Measurements from ENCODE around the gene RTP5.

The RTP5 gene

DNA sequence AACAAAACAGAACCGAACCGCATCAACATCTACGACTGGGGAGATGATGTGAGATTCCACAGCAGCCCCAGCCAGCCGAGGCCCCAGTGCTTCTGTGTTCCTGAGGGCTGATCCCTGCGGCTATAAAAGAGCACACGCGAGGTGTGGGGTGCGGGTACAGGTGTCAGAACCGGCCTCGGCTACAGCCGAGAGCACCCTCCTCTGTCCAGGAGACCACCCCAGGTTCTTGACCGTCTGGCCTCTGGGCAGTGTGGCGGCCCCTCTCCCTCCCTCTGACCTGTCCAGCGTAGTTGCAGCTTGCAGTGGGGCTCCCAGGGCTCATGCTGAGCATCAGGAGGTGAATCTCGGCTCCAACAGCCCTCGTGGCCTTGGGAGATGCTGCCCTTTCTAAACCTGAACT is 23.7 kb downstream of the RTP5 start:
- Histone ChIP-seq H3K4me3 (ENCODE audit: extremely low read depth, insufficient read depth, low read length, poor library complexity, severe bottlenecking) (no peak overlapping the region), H3K4me1 (ENCODE audit: control insufficient read depth, insufficient read depth, low read length, poor library complexity, severe bottlenecking) (peaks cover 6% of the 10 kb centered on the region), H3K9me3 (ENCODE audit: control insufficient read depth, low read length) (no peaks in the 10 kb centered on the region), H3K36me3 (ENCODE audit: control insufficient read depth, insufficient read depth, low read length) (no peaks in the 10 kb centered on the region), H3K27ac (ENCODE audit: low read depth, low read length, severe bottlenecking) (no peak overlapping the region)
- 92% methylated on average over 15 to 16 of the region's 16 CpGs for WGBS, 2 experiments (ENCODE audit: insufficient coverage in 2 of 2)

DNA sequence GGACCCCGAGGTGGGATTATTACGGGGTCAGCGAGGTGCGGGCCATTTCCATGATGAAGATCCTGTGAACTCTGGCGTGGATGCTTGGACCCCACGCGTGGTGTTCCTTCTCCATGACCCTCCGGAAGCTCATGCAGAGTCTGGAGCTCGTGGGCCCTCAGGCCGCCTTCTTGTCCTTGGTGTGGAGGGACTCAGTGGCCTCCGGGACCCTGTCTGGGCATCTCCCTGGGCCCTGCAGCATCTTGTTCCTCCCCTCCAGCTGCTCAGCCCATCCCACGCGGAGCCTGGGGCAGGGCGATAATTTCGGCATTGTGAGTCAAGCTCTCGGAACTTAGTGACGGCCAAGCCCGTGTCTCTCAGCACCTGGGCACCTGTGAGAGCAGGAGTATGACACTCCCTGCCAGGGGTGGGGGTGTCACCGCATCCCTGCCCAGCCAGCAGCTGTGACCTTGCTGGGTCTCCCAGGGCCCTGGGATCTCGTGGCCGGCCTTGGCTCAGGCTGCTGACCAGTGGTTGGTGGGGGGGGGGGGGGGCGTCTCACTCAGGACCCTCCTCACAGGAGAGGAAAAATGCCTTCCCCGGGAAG is 24.6 kb downstream of the RTP5 start:
- Histone ChIP-seq H3K27ac (ENCODE audit: low read depth, low read length, severe bottlenecking) (no peak overlapping the region), H3K4me3 (ENCODE audit: extremely low read depth, insufficient read depth, low read length, poor library complexity, severe bottlenecking) (no peak overlapping the region), H3K9me3 (ENCODE audit: control insufficient read depth, low read length) (no peaks in the 10 kb centered on the region), H3K4me1 (ENCODE audit: control insufficient read depth, insufficient read depth, low read length, poor library complexity, severe bottlenecking) (peaks cover 6% of the 10 kb centered on the region), H3K36me3 (ENCODE audit: control insufficient read depth, insufficient read depth, low read length) (no peaks in the 10 kb centered on the region)
- WGBS, 2 experiments (ENCODE audit: insufficient coverage in 2 of 2), result 85 to 92% methylated on average over 19 to 21 of the region's 23 CpGs

DNA sequence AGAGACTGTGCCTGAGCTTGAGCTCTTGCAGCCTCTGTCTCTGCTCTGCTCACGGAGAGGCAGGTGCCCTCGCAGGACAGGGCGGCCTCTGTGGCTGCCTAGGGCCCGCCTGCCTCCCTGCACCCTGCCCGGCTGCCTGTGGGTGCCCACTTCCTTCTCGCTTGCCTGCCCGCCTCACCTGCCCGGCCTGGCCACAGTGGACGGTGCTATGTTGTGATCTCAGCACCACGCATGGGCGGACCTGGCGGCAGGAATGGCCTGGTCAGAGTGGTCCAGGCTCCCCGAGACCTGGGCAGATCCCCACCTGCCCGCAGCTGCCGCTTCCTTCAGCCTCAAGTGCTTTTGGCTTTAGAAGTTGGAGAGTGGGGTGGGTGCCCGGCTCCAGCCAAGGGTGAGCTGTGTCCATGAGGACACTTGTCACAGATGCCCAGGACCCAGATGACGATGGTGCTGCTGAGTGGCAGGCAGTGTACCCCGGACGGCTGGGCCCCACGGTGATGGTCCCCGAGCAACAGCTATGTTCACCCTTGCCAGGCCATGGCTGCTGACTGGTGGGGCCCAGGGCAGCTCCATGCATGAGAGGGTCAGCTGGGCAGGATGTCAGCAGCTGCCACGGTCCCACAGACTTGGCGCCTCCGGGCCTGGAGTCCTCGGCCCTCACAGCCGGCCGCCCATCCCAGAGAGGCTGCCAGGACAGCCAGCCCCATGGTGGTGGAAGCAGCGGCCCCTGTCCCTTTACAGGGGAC is 25.3 kb downstream of the RTP5 start:
- no peak overlapping the region for H3K4me3 ChIP-seq (ENCODE audit: extremely low read depth, insufficient read depth, low read length, poor library complexity, severe bottlenecking)
- no peaks in the 10 kb centered on the region for H3K9me3 ChIP-seq (ENCODE audit: control insufficient read depth, low read length)
- H3K27ac ChIP-seq (ENCODE audit: low read depth, low read length, severe bottlenecking), result no peak overlapping the region
- H3K4me1 ChIP-seq (ENCODE audit: control insufficient read depth, insufficient read depth, low read length, poor library complexity, severe bottlenecking), result peaks cover 9% of the 10 kb centered on the region
- no peaks in the 10 kb centered on the region for H3K36me3 ChIP-seq (ENCODE audit: control insufficient read depth, insufficient read depth, low read length)
- 94 to 97% methylated on average over 27 to 28 of the region's 28 CpGs for WGBS, 2 experiments (ENCODE audit: insufficient coverage in 2 of 2)

DNA sequence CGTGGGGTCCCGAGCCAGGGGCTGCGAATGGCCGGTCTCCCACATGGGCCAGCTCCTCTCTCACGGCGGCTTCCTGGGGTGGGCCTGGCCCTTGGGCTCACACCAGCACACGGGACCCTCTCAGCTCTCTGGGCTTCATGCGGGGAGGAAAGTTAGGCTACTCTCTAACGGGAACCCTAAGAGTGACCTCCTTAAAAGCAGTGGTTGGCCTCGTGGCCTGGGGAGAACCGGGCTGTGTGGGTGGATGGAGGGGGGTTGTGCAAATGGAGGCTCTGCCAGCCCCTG is 25.8 kb downstream of the RTP5 start:
- H3K4me3 ChIP-seq (ENCODE audit: extremely low read depth, insufficient read depth, low read length, poor library complexity, severe bottlenecking), result no peak overlapping the region
- H3K9me3 ChIP-seq (ENCODE audit: control insufficient read depth, low read length), result no peaks in the 10 kb centered on the region
- WGBS, 2 experiments (ENCODE audit: insufficient coverage in 2 of 2), result 88 to 90% methylated on average over 8 to 11 of the region's 11 CpGs
- H3K4me1 ChIP-seq (ENCODE audit: control insufficient read depth, insufficient read depth, low read length, poor library complexity, severe bottlenecking), result peaks cover 9% of the 10 kb centered on the region
- peak overlapping the region; percentile 77 for H3K27ac ChIP-seq (ENCODE audit: low read depth, low read length, severe bottlenecking)
- no peaks in the 10 kb centered on the region for H3K36me3 ChIP-seq (ENCODE audit: control insufficient read depth, insufficient read depth, low read length)

DNA sequence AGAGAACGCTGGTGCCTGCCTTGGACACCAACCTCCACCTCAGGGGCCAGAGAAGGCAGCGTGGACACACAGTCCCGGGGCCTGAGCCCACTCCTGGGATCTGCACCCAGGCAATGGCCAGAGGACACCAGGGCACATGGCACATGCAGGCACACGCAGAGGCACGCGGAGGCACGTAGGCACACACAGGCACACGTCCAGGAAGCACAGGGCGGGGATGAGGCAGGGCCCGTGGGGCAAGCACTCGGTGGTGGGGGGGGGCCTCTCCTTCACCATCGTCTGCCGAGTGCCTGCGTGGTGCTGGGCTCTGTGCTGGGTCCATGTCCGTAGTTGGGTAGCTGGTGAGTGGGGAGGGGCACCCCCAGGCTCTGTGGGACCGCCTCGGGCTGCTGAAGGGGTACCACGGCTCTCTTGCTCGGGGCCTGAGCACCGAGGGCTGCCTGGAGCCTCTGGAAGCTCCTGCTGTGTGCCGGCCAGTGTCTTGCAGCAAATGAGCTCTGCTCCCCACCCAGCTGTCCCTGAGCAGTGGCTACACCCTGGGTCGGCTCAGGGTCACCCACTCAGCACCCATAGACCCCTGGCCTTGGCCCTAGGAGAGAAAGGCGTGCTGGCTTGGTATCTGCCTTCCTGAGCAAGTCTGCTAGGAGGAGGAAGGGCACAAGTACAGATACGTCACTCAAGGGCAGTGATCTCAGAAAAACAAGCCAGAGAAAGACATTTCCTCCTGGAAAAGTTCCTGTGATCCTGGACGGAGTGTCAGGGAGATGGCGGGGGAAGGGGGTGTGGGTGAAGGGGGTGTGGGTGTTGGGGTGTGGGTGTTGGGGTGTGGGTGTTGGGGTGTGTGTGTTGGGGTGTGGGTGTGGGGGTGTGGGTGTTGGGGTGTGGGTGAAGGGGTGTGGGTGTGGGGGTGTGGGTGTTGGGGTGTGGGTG is 26.4 kb downstream of the RTP5 start:
- Histone ChIP-seq H3K36me3 (ENCODE audit: control insufficient read depth, insufficient read depth, low read length) (no peaks in the 10 kb centered on the region), H3K9me3 (ENCODE audit: control insufficient read depth, low read length) (no peaks in the 10 kb centered on the region), H3K27ac (ENCODE audit: low read depth, low read length, severe bottlenecking) (peak overlapping the region; percentile 77), H3K4me3 (ENCODE audit: extremely low read depth, insufficient read depth, low read length, poor library complexity, severe bottlenecking) (no peak overlapping the region), H3K4me1 (ENCODE audit: control insufficient read depth, insufficient read depth, low read length, poor library complexity, severe bottlenecking) (peaks cover 13% of the 10 kb centered on the region)
- WGBS, 2 experiments (ENCODE audit: insufficient coverage in 2 of 2), result 84 to 90% methylated on average over 8 to 21 of the region's 26 CpGs

DNA sequence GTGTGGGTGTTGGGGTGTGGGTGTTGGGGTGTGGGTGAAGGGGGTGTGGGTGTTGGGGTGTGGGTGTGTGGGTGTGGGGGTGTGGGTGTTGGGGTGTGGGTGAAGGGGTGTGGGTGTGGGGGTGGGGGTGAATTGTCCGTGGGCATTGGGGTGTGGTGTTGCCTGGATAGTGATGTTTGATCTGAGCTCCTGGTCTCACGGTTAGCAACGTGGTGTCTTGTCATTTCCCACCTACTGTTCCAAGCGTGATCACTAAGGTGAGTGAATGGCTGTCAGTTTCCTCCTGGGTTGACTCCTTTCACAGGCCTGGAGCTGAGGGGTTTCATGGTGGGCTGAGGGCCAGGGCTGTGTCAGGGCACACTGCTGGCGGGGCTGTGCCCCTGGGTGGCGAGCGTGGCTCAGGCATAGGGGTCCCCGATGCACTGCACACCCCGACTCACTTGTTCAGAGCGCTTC is 27.2 kb downstream of the RTP5 start:
- 91 to 100% methylated on average over 8 of the region's 10 CpGs for WGBS, 2 experiments (ENCODE audit: insufficient coverage in 2 of 2)
- no peaks in the 10 kb centered on the region for H3K36me3 ChIP-seq (ENCODE audit: control insufficient read depth, insufficient read depth, low read length)
- no peak overlapping the region for H3K4me3 ChIP-seq (ENCODE audit: extremely low read depth, insufficient read depth, low read length, poor library complexity, severe bottlenecking)
- H3K27ac ChIP-seq (ENCODE audit: low read depth, low read length, severe bottlenecking), result no peak overlapping the region
- H3K9me3 ChIP-seq (ENCODE audit: control insufficient read depth, low read length), result no peaks in the 10 kb centered on the region
- H3K4me1 ChIP-seq (ENCODE audit: control insufficient read depth, insufficient read depth, low read length, poor library complexity, severe bottlenecking), result peaks cover 18% of the 10 kb centered on the region

DNA sequence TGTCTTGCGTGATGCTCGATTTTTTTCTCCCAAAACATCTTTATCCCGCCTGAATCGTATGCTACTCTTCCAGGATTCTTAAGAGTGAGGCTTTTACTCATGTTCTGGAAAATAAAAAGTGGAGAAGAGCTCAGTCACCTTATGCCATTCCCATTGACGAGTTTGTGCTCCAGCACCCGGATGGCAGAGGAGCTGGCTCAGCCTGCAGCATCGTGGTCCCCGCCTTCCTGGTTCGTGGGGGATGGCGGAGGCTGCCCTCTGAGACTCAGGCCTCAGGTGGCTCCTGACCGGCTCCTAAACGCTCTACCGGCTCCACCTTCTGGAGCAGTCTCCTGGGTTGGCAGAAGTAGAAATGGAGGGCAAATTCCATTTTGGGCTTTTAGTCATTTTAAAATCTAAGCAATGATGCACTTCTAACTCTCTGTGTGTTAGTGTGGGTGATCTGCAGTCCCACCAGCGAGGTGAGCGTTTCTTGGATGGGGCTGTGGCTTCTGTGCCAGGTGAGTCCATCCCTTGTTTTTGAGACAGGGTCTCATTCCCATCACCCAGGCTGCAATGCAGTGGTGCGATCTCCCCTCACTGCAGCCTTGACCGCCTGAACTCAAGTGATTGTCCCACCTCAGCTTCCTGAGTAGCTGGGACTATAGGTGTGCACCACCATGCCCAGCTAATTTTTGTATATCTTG is 27.8 kb downstream of the RTP5 start:
- WGBS, 2 experiments (ENCODE audit: insufficient coverage in 2 of 2), result 87 to 92% methylated on average over 14 of the region's 17 CpGs
- Histone ChIP-seq H3K36me3 (ENCODE audit: control insufficient read depth, insufficient read depth, low read length) (no peaks in the 10 kb centered on the region), H3K4me1 (ENCODE audit: control insufficient read depth, insufficient read depth, low read length, poor library complexity, severe bottlenecking) (peaks cover 14% of the 10 kb centered on the region), H3K9me3 (ENCODE audit: control insufficient read depth, low read length) (no peaks in the 10 kb centered on the region), H3K4me3 (ENCODE audit: extremely low read depth, insufficient read depth, low read length, poor library complexity, severe bottlenecking) (no peak overlapping the region), H3K27ac (ENCODE audit: low read depth, low read length, severe bottlenecking) (no peak overlapping the region)

DNA sequence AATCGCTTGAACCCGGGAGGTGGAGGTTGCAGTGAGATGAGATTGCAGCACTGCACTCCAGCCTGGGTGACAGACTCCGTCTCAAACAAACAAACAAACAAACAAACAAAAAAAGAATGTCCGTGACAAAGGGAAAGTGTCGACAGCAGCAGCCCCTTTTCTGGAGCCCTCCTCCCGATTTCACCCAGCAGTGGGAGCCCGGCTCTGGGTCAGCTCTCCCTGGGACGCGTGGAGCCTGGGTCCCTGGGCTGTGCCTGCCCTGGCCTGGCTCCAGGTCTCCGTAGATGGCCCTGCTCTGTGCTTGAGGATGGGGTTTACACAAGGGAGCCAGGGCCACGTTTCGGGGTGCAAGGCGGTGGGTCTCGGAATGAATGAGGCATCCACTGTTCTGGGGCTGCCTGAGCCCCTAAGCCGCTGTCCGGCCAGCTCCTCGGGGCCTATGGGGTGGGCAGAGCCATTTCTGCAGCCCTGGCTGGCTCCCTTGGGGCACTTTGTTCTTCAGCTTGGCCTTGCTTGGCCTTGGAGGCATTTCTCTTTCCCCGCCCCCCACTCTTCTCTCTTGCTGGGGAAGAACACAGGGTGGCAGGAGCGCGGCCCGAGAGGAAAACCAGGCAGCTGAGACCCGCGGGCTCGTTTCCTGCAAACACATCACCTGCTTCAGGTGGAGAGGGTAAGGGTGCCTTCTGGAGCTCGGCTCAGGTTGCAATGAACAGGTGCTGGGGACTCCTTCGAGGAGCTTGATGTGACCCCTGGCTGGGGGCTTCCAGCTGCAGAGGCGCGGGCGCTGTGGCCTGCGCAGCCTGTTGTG is 29.1 kb downstream of the RTP5 start:
- no peaks in the 10 kb centered on the region for H3K36me3 ChIP-seq (ENCODE audit: control insufficient read depth, insufficient read depth, low read length)
- H3K4me3 ChIP-seq (ENCODE audit: extremely low read depth, insufficient read depth, low read length, poor library complexity, severe bottlenecking), result no peak overlapping the region
- no peaks in the 10 kb centered on the region for H3K9me3 ChIP-seq (ENCODE audit: control insufficient read depth, low read length)
- WGBS, 2 experiments (ENCODE audit: insufficient coverage in 2 of 2), result 91 to 93% methylated on average over 20 to 22 of the region's 30 CpGs
- no peak overlapping the region for H3K27ac ChIP-seq (ENCODE audit: low read depth, low read length, severe bottlenecking)
- peaks cover 12% of the 10 kb centered on the region for H3K4me1 ChIP-seq (ENCODE audit: control insufficient read depth, insufficient read depth, low read length, poor library complexity, severe bottlenecking)

DNA sequence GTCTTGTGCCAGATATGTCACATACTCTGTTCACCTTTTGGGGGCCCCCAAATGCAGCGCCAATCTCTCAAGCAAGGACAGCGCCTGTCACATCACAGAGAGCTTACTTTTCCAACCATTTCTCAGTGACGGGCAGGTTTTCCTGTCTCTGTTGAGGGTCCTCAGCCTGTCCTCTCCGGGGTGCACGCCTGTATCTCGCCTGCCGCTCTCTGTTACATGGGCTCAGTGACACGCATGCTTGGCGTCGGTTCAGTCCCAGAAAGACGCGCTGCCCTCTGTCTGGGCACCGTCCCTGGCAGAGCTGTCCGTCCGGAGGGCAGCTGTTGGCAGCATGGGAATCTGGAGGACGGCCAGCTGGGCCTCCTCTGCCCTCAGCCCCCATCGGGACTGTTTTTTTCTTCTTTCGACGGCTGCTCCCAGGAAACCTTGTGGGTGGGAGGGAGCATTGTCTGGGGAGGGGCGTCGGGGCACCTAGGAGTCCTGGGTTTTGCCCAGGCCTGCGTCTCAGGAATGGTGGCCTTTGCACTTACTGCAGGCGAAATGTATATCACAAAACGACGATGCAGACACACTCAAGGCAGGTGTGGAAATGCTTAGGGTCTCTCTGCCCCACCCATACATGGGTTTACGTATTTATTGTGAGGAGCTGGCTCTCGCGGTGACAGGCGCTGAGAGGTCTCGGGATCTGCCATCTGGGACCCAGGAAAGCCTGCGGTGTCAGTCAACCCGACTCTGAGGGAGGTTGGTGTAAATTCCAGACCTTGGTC is 30.9 kb downstream of the RTP5 start:
- Histone ChIP-seq H3K4me1 (ENCODE audit: control insufficient read depth, insufficient read depth, low read length, poor library complexity, severe bottlenecking) (peaks cover 12% of the 10 kb centered on the region), H3K27ac (ENCODE audit: low read depth, low read length, severe bottlenecking) (no peak overlapping the region), H3K4me3 (ENCODE audit: extremely low read depth, insufficient read depth, low read length, poor library complexity, severe bottlenecking) (no peak overlapping the region), H3K9me3 (ENCODE audit: control insufficient read depth, low read length) (no peaks in the 10 kb centered on the region), H3K36me3 (ENCODE audit: control insufficient read depth, insufficient read depth, low read length) (no peaks in the 10 kb centered on the region)
- WGBS, 2 experiments (ENCODE audit: insufficient coverage in 2 of 2), result 94 to 95% methylated on average over 30 to 32 of the region's 32 CpGs
